MM.1S (cell line): Measurements from ENCODE around the gene MET.
"Not testable (repeated sequence)": the region's sequence is repeated elsewhere in the genome, so short reads cannot be mapped to it uniquely, and the experiment has no call there.

ENCODE experiments used
- DNase-seq: peaks from one replicate; pipeline ENCODE4 v3.0.0-alpha.2; 2015
- H2AFZ ChIP-seq: fragments of 300-600 bp; sonication (generic); 2 replicates; pipeline ENCODE4 v1.6.0; 2016; ENCODE audit warnings: antibody characterized with exemption, low read length
- H3F3A ChIP-seq: fragments of 300-600 bp; sonication (generic); 2 replicates; pipeline ENCODE4 v1.6.1; 2016; ENCODE audit warnings: mild to moderate bottlenecking, antibody characterized with exemption, low read length, moderate library complexity, mixed read lengths; ENCODE audit not compliant: insufficient read depth
- H3K27ac ChIP-seq: fragments of 300-600 bp; sonication (generic); 2 replicates; pipeline ENCODE4 v1.5.1; 2016; ENCODE audit warnings: mild to moderate bottlenecking, low read length
- H3K27me3 ChIP-seq: fragments of 300-600 bp; sonication (generic); replicated peaks from 2 replicates; pipeline ENCODE4 v1.6.0; 2016; ENCODE audit warnings: low read length; ENCODE audit not compliant: insufficient read depth
- H3K36me3 ChIP-seq: fragments of 300-600 bp; sonication (generic); replicated peaks from 2 replicates; pipeline ENCODE4 v1.6.1; 2016; ENCODE audit warnings: mild to moderate bottlenecking, low read length, mixed read lengths; ENCODE audit not compliant: insufficient read depth
- H3K4me1 ChIP-seq: fragments of 300-600 bp; sonication (generic); 2 replicates; pipeline ENCODE4 v1.6.1; 2016; ENCODE audit warnings: low read length, mixed read lengths
- H3K4me2 ChIP-seq: fragments of 300-600 bp; sonication (generic); 2 replicates; pipeline ENCODE4 v1.6.0; 2016; ENCODE audit warnings: low read depth, low read length
- H3K4me3 ChIP-seq: fragments of 300-600 bp; sonication (generic); 2 replicates; pipeline ENCODE4 v1.5.1; 2016; ENCODE audit warnings: low read length, mixed read lengths
- H3K79me2 ChIP-seq: fragments of 300-600 bp; sonication (generic); 2 replicates; pipeline ENCODE4 v1.6.1; 2016; ENCODE audit warnings: mixed run types, low read length, mixed read lengths
- H3K9ac ChIP-seq: fragments of 300-600 bp; sonication (generic); 2 replicates; pipeline ENCODE4 v1.6.1; 2016; ENCODE audit warnings: low read length, mixed read lengths
- H3K9me2 ChIP-seq: fragments of 300-600 bp; sonication (generic); replicated peaks from 2 replicates; pipeline ENCODE4 v1.6.1; 2016; ENCODE audit warnings: mild to moderate bottlenecking, low read length, mixed read lengths; ENCODE audit not compliant: insufficient read depth
- H3K9me3 ChIP-seq: fragments of 300-600 bp; sonication (generic); replicated peaks from 2 replicates; pipeline ENCODE4 v1.6.1; 2016; ENCODE audit warnings: mild to moderate bottlenecking, low read length, mixed read lengths; ENCODE audit not compliant: insufficient read depth
- H4K20me1 ChIP-seq: fragments of 300-600 bp; sonication (generic); 2 replicates; pipeline ENCODE4 v1.6.1; 2016; ENCODE audit warnings: mild to moderate bottlenecking, low read length, moderate library complexity, mixed read lengths; ENCODE audit not compliant: insufficient read depth
- CTCF ChIP-seq: fragments of 300-600 bp; sonication (generic); IDR thresholded peaks from 2 replicates; pipeline ENCODE4 v1.5.1; 2016; ENCODE audit warnings: antibody characterized with exemption, low read length, mixed read lengths
- EZH2 ChIP-seq: fragments of 300-600 bp; sonication (generic); optimal IDR thresholded peaks from 2 replicates; pipeline ENCODE3; 2017; ENCODE audit warnings: low read depth, mild to moderate bottlenecking, antibody characterized with exemption, low read length, mixed read lengths
- EZH2phosphoT487 ChIP-seq: fragments of 300-600 bp; sonication (generic); IDR thresholded peaks from 2 replicates; pipeline ENCODE4 v1.6.1; 2018; ENCODE audit warnings: antibody characterized with exemption, low read length

The MET gene

GRCh38 chr7:116757283-116757682 is 85.3 kb downstream of the MET start:
- H3K9me2 ChIP-seq = no peaks in the 10 kb centered on the region
- no peak overlapping the region for H2AFZ ChIP-seq
- no peaks in the 10 kb centered on the region for H3K36me3 ChIP-seq

DNA sequence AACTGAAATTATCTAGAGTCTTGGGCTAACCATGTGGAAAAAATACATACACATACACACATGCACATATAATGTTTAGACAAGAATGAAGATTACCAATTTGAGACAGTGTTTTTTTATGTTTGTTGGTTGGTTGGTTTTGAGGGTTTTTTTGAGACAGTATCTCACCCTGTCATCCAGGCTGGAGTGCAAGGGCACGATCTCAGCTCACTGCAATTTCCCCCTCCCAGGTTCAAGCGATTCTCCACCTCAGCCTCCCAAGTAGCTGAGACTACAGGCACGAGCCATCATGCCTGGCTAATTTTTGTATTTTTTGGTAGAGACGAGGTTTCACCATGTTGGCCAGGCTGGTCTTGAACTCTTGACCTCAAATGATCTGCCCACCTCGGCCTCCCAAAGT is 87.6 kb downstream of the MET start:
- H3K27me3 ChIP-seq, H3K9ac ChIP-seq, H4K20me1 ChIP-seq, H3K79me2 ChIP-seq, H3K4me2 ChIP-seq, H3K9me2 ChIP-seq, H3K4me3 ChIP-seq, H3K27ac ChIP-seq, H3K9me3 ChIP-seq, DNase-seq, H3K4me1 ChIP-seq, H2AFZ ChIP-seq, H3F3A ChIP-seq, H3K36me3 ChIP-seq: not testable (repeated sequence)

More at GRCh38 chr7:116757283-116757682, 85.3 kb downstream of the MET start:
- H3K27ac ChIP-seq = no peak overlapping the region
- H4K20me1 ChIP-seq = no peaks in the 10 kb centered on the region
- H3K4me1 ChIP-seq = no peaks in the 10 kb centered on the region
- no peak for DNase-seq
- H3K27me3 ChIP-seq = no peaks in the 10 kb centered on the region
- no peak overlapping the region for H3K9ac ChIP-seq
- H3K9me3 ChIP-seq = no peaks in the 10 kb centered on the region
- H3F3A ChIP-seq = no peaks in the 10 kb centered on the region
- no peak overlapping the region for H3K4me3 ChIP-seq
- no peaks in the 10 kb centered on the region for H3K79me2 ChIP-seq
- H3K4me2 ChIP-seq = no peak overlapping the region
- TF ChIP-seq EZH2phosphoT487 = no peak
- TF ChIP-seq CTCF = no peak
- TF ChIP-seq EZH2 = no peak

- no peaks in the 10 kb centered on the region for H3K9me2 ChIP-seq
- no peaks in the 10 kb centered on the region for H3F3A ChIP-seq
- no peak overlapping the region for H2AFZ ChIP-seq
- H3K36me3 ChIP-seq = no peaks in the 10 kb centered on the region
- no peak overlapping the region for H3K27ac ChIP-seq
- no peak for TF ChIP-seq CTCF
- TF ChIP-seq EZH2phosphoT487 = no peak
- no peak for TF ChIP-seq EZH2
- no peak for DNase-seq
- no peak overlapping the region for H3K4me2 ChIP-seq
- no peaks in the 10 kb centered on the region for H3K4me1 ChIP-seq
- no peaks in the 10 kb centered on the region for H3K9me3 ChIP-seq
- H3K79me2 ChIP-seq = no peaks in the 10 kb centered on the region
- no peak overlapping the region for H3K9ac ChIP-seq
- no peaks in the 10 kb centered on the region for H3K27me3 ChIP-seq
- no peaks in the 10 kb centered on the region for H4K20me1 ChIP-seq
- H3K4me3 ChIP-seq = no peak overlapping the region
Measured at GRCh38 chr7:116762971-116763370, 91.0 kb downstream of the MET start.

GRCh38 chr7:116763647-116764046 is 91.7 kb downstream of the MET start:
- H3K36me3 ChIP-seq = no peaks in the 10 kb centered on the region
- no peak overlapping the region for H3K9ac ChIP-seq
- no peak overlapping the region for H3K4me2 ChIP-seq
- H3K4me3 ChIP-seq = no peak overlapping the region
- no peaks in the 10 kb centered on the region for H3F3A ChIP-seq
- no peaks in the 10 kb centered on the region for H3K27me3 ChIP-seq
- no peak overlapping the region for H3K27ac ChIP-seq
- TF ChIP-seq EZH2 (no peak), CTCF (no peak), EZH2phosphoT487 (no peak)
- H3K79me2 ChIP-seq = no peaks in the 10 kb centered on the region
- DNase-seq = no peak
- no peaks in the 10 kb centered on the region for H3K9me3 ChIP-seq
- H4K20me1 ChIP-seq = no peaks in the 10 kb centered on the region
- no peaks in the 10 kb centered on the region for H3K4me1 ChIP-seq
- no peaks in the 10 kb centered on the region for H3K9me2 ChIP-seq
- H2AFZ ChIP-seq = no peak overlapping the region
